LHCN-M2 (cell line): Measurements from ENCODE around the gene HIVEP2. TPM values are rescaled to one million over a fixed set of nuclear protein-coding genes. Genes with fewer than 3 reads are reported as not detected.
A peak's percentile ranks its signal among the peaks of the same experiment; 100 is the strongest.

Experiments
- DNase-seq: peaks from one replicate; pipeline ENCODE4 v3.0.0-alpha.2; 2012; ENCODE audit warnings: low read depth
- total RNA-seq: library from RNA; depleted of rRNA; stranded (reverse); fragments of >200 nt; gene quantifications from 2 replicates; pipeline ENCODE4 v1.2.3, GENCODE V29; 2014

HIVEP2 gene
- total RNA-seq, 1 experiment from 2014 or later = 15.1 TPM

- peak; percentile 34 for DNase-seq
Measured at GRCh38 chr6:142925575-142926110, 19.3 kb downstream of the HIVEP2 start.

- DNase-seq = peak; percentile 98
Measured at GRCh38 chr6:142918339-142919042, 26.5 kb downstream of the HIVEP2 start.

GRCh38 chr6:142916881-142917280 is 28.1 kb downstream of the HIVEP2 start:
- no peak for DNase-seq

- no peak for DNase-seq
Measured at GRCh38 chr6:142914937-142915697, 29.9 kb downstream of the HIVEP2 start.

GRCh38 chr6:142914369-142914768 is 30.6 kb downstream of the HIVEP2 start:
- no peak for DNase-seq

GRCh38 chr6:142913511-142914047 is 31.4 kb downstream of the HIVEP2 start:
- DNase-seq = no peak

GRCh38 chr6:142913036-142913510 is 31.9 kb downstream of the HIVEP2 start:
- no peak for DNase-seq

- no peak for DNase-seq
Measured at GRCh38 chr6:142912125-142912524, 32.9 kb downstream of the HIVEP2 start.

GRCh38 chr6:142911430-142911829 is 33.5 kb downstream of the HIVEP2 start:
- no peak for DNase-seq

- no peak for DNase-seq
Measured at GRCh38 chr6:142909686-142910085, 35.3 kb downstream of the HIVEP2 start.

- DNase-seq = no peak
Measured at GRCh38 chr6:142908235-142908634, 36.7 kb downstream of the HIVEP2 start.

GRCh38 chr6:142907544-142907943 is 37.4 kb downstream of the HIVEP2 start:
- peak; percentile 74 for DNase-seq

- peak; percentile 67 for DNase-seq
Measured at GRCh38 chr6:142906945-142907470, 38.0 kb downstream of the HIVEP2 start.

- peak; percentile 52 for DNase-seq
Measured at GRCh38 chr6:142903812-142904211, 41.2 kb downstream of the HIVEP2 start.

- peak; percentile 98 for DNase-seq
Measured at GRCh38 chr6:142902636-142903053, 42.3 kb downstream of the HIVEP2 start.

- DNase-seq = no peak
Measured at GRCh38 chr6:142901611-142902010, 43.4 kb downstream of the HIVEP2 start.

- no peak for DNase-seq
Measured at GRCh38 chr6:142900227-142900971, 44.6 kb downstream of the HIVEP2 start.

GRCh38 chr6:142898927-142899895 is 45.8 kb downstream of the HIVEP2 start:
- no peak for DNase-seq

GRCh38 chr6:142897659-142898058 is 47.3 kb downstream of the HIVEP2 start:
- no peak for DNase-seq

GRCh38 chr6:142896732-142897131 is 48.2 kb downstream of the HIVEP2 start:
- no peak for DNase-seq
